GM19455 (cell line): Measurements from ENCODE around the gene PI4KA.

Experiments used
- ATAC-seq: cut with Tn5 transposase; IDR thresholded peaks from one replicate; pipeline ENCODE4 v1.9.1; 2021; ENCODE audit not compliant: unreplicated experiment

Gene PI4KA

GRCh38 chr22:20819471-20819870 lies 39.1 kb downstream of the PI4KA start:
- no peak for ATAC-seq

DNA sequence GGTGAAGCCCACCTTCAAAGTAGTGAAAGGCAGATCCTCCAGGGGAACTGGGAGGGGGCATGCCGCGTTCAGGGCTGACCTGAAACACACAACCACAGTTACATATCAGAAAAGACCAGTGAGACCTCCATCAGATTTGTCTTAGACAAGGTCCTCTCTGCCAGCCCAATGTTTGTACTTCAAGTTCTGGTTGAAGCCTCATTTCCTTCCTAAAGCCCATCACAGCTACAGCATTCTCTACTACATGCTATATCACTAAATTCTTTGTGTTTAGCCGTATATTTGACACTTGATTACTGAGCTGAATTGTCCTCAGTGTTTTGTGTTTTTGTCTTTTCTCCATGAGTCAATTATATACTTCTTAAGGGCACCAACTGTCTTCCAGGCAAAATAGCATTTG lies 40.1 kb downstream of the PI4KA start:
- no peak for ATAC-seq

DNA sequence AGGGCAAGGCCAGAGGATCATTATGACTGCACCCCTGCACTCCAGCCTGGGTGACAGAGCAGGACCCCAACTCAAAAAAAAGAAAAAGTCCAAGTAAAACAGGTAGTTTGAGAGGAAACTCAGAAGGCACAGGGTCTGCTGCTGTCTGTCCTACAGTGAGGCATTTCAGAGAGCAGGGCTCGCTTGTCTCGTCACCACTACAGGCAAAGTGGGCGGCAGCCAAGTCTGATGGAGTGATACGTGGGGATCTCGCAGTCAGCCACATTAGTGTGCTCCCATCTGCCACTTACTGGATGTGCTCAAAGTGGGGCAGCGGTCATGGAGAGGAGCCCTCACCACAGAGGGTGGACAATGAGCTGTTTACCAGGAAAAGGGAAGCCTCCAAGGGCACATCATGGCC lies 42.1 kb downstream of the PI4KA start:
- ATAC-seq, result no peak

GRCh38 chr22:20815477-20816050 lies 43.0 kb downstream of the PI4KA start:
- ATAC-seq, result no peak

DNA sequence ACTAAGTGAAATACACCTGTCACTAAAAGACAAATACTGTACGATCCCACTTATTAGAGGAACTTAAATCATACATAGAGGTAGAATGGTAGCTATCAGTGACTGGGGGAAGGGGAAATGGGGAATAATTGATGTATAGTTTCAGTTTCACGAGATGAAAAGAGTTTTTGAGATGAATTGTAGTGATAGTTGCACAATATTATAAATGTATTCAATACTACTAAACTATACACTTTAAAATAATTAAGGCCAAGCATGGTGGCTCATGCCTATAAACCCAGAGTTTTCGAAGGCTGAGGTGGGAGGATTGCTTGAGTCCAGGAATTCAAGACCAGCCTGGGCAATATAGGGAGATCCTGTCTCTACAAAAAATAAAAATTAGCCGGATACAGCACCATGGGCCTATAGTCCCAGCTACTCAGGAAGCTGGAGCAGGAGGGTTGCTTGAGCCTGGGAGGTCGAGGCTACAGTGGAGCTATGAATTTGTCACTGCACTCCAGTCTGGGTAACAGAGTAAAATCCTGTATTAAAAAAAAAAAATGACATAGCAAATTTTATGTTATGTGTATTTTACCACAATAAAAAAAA lies 44.3 kb downstream of the PI4KA start:
- no peak for ATAC-seq

DNA sequence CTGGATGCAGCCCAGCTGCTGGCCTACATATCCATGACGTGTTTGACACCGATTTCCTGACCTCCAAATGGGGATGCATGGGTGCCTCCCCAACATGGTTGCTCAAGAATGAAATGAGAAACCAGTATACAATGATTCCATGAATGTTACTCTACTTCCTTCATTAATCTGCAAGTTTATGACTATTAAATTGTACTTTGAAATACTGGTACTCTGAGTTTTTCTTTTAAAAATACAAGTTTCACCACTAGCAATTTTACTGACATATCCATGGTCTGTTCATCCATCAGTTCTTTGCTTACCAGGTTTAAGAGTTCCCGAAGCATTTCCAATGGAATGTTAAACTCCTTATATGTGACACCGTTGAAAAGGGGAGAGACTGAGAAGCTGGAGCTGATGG lies 45.6 kb downstream of the PI4KA start:
- ATAC-seq, result no peak

- no peak for ATAC-seq
Measured at GRCh38 chr22:20811971-20812660, 46.5 kb downstream of the PI4KA start.

DNA sequence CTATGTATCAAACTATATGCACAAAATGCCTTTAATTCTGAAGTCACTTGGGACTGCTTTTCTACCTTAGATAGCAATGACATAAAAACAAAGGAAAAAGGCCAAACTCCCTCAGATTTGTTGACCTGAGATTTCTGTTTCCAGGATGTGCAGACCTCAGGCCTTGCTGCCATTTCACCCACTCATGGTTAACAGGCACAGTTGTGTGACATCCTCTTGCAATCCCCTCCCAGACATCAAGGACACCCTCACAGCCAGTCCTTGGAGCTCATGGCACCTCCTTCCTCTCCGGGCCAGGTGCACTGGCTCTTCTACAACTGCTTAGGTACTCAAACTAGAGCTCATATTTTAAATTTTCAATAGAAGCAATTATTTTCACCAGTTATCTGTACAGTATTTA lies 47.4 kb downstream of the PI4KA start:
- no peak for ATAC-seq

GRCh38 chr22:20810645-20811044 lies 48.0 kb downstream of the PI4KA start:
- ATAC-seq, result no peak

DNA sequence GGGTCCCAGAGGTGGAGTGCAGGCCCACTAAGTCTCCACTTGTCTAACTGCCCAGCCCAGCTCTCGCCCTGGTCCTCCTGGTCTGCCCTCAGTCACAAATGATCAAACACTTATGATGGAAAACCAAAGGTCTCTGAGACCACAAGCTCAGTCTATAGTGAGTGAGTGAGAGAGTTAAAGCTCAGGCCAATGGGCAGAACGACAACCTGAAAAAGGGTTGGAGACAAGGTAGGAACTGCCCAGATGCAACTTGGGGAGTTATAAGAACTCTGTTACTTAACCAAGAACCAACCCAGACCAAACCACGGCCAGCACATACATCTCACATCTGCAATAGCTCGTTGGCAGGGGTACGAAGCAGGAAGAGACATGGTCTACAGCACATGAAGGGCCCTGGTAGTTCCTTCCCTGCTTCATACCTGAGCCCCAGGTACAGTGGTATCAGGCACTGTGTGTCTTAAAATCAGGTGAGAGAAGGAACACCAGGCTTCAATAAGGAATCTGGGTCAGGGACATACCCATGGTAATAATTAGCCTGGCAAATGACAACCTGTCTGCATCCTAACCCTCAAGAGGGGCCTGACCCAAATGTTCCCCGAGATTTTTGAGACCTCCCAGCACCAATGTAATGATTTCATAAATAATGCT lies 48.9 kb downstream of the PI4KA start:
- ATAC-seq, result no peak

DNA sequence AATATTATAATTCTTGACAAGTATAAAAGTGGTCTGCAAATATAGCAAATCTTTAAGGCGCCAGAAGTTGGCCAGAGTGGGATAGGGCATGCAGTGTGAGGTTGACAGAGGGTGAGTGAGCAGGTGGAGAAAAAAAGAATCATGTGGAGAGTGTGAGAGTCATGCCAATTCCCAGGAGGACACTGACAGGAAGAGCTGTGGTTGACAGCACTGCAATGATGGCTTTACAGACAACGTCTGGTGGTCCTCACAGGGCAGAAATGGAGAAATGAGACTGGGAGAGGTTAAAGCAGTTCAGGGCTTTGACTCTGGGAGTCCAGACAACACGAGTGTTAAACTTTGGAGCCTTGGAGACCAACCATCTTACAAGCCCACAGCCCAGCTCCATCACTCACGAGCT lies 49.8 kb downstream of the PI4KA start:
- no peak for ATAC-seq

GRCh38 chr22:20807315-20807752 lies 51.3 kb downstream of the PI4KA start:
- ATAC-seq, result no peak

GRCh38 chr22:20805972-20806471 lies 52.6 kb downstream of the PI4KA start:
- no peak for ATAC-seq

DNA sequence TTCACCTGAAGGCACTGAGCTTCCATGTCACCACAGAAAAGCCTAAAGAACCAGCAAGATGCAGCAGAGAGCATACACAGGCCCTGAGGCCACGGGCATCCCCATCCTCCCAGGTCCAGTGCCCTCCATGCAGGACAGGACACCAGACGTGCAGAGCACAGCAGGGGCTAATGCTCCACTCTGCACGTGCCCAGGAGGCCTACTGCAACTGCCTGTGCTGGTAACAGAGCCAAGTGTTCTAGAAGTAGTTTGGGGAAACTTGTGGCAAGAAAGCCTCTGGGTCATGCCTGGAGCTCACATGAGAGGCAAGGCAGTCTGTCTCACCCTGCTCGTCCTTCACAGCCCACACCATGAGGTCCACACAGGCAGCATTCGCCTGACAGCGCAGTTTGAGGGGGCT lies 54.0 kb downstream of the PI4KA start:
- no peak for ATAC-seq

DNA sequence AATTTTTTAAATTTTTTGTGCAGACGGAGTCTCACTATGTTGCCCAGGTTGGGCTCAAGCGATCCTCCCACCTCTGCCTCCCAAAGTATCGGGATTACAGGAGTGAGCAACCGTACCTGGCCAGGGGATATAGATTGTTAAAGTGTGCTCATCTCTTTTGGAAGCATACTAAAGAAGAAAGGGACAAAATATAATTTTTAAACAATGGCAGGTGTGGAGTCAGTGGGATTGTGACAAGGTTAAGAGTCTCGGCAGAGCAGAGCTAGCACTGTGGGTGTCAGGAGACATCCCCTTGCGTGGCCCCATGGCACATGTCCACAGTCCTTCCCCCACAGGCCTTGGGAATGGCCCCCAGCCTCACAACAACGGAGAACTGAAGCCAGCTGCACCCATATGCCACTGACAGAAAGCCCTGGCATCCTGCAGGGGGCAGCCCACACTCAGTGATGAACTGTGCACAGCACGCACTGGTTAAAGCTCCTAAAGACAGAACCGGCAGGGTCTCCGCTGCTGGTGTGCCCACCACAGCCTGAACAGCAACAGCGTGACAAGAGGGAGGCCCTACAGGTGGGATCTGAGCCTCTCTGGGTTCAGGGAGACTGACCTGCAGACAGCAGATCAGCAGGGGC lies 54.8 kb downstream of the PI4KA start:
- no peak for ATAC-seq

DNA sequence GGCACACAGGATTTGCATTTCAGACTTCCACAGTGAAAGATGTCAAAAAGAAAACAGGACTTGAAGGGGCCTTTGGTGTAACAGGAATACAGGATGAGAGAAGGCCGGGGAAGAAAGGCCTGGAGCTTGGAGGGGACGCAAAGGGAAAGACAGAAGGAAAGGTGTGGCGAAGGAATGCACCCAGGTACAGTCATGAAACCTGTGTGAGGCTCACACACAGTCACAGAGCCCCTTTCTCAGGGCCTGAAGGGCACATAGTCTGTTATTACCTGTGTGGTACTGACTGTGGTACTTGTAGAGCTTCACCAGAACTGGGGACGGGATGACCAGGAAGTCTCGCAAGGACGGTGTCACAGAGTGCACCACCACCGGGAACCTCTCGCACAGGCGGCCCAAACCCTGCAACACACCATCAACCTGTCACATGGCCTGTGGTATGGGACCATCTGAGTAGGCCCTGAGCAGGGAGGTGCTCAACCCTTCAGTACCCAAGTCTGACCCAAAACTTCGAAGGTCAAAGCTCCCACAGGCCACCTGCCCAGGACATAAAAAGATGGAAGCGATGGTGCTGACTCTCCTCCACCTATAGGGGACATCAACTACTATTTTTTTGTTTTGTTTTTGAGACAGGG lies 55.6 kb downstream of the PI4KA start:
- ATAC-seq, result no peak

DNA sequence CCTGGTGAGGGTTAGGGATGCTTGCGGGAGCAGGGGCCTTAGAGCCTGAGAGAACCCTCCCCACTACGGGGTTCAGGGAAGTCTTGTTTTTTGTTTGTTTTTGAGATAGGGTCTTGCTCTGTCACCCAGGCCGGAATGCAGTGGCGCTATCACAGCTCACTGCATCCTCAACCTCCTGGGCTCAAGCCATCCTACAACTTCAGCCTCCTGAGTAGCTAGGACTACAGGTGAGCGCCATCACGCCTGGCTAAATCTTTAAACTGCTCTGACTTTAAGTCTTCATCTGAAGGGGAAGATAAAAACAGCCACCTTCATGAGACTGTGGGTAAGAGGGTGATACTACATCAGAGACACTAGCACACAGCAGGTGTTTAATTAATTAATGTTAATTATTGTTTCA lies 56.2 kb downstream of the PI4KA start:
- ATAC-seq, result no peak

DNA sequence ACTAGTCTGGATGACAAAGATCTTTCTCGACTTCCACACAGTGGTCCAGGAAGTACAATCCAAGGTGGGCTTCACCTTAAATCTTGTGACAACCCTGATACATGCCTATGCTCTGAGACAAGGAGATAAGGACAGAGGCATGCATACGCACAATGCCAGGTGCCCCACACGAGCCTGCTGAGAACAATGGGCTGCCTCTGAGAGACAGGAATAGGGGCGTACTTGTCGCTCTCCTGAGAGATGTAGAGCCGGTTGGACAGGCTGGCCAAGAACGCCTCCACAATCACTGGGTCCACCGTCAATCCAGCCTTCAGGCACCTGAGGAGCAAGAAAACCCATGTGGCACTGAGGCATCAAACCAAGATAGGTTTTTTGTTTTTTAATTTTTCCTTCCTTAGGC lies 59.2 kb downstream of the PI4KA start:
- no peak for ATAC-seq

- ATAC-seq, result no peak
Measured at GRCh38 chr22:20798974-20799373, 59.6 kb downstream of the PI4KA start.

- no peak for ATAC-seq
Measured at GRCh38 chr22:20798218-20798617, 60.4 kb downstream of the PI4KA start.

- no peak for ATAC-seq
Measured at GRCh38 chr22:20796731-20797130, 61.9 kb downstream of the PI4KA start.
